SK-N-SH (cell line): Measurements from ENCODE around the gene TYSND1. TPM values are rescaled to one million over a fixed set of nuclear protein-coding genes. Genes with fewer than 3 reads are reported as not detected.

Experiments used
- CTCF ChIA-PET: fragments of 300-600, 350-600 bp; formaldehyde crosslinking; extraction: SDS; loops from one replicate; lab custom pipeline; 2021; lab: Yijun Ruan, JAX
- POLR2A ChIA-PET: fragments of 350-600 bp; sonication (Branson Sonifier 250); formaldehyde crosslinking; extraction: SDS; loops from one replicate; lab custom pipeline; 2020; ENCODE audit warnings: antibody characterized with exemption, inconsistent platforms; lab: Yijun Ruan, JAX
- DNase-seq: peaks from one replicate; pipeline ENCODE4 v3.0.0; 2012
- H2AFZ ChIP-seq: fragments of 200-600 bp; sonication (generic); 2 replicates; pipeline ENCODE4 v1.8.1; 2016; ENCODE audit warnings: antibody characterized with exemption, mild to moderate bottlenecking, low read depth
- H3F3A ChIP-seq: fragments of 200-600 bp; sonication (generic); replicated peaks from 2 replicates; pipeline ENCODE3; 2016; ENCODE audit warnings: antibody characterized with exemption, mild to moderate bottlenecking; ENCODE audit not compliant: insufficient read depth
- H3K27ac ChIP-seq, 2 experiments: fragments of 200-500 bp in 1 of 2; fragments of 200-600 bp in 1 of 2; sonication (Bioruptor generic) in 1 of 2; sonication (generic), shearing (Covaris generic) in 1 of 2; 2 replicates each; pipeline versions ENCODE4 v1.5.1 to v1.6.1; 2014 to 2016; ENCODE audit warnings: low read depth in 2 of 2, inconsistent platforms in 1 of 2, low read length in 1 of 2, mild to moderate bottlenecking in 1 of 2, mixed read lengths in 1 of 2
- H3K27me3 ChIP-seq: fragments of 200-600 bp; sonication (generic), shearing (Covaris generic); 2 replicates; pipeline ENCODE4 v1.6.1; 2016; ENCODE audit warnings: mixed run types; ENCODE audit not compliant: insufficient read depth
- H3K36me3 ChIP-seq, 2 experiments: fragments of 200-500 bp in 1 of 2; fragments of 200-600 bp in 1 of 2; sonication (Bioruptor generic) in 1 of 2; sonication (generic) in 1 of 2; replicated peaks in 1 of 2; 2 replicates each; pipeline versions ENCODE3 to v1.5.1; 2014 to 2016; ENCODE audit warnings: low read length in 1 of 2, mild to moderate bottlenecking in 1 of 2; ENCODE audit not compliant: insufficient read depth in 2 of 2, control insufficient read depth in 1 of 2
- H3K4me1 ChIP-seq, 2 experiments: fragments of 200-500 bp in 1 of 2; fragments of 200-600 bp in 1 of 2; sonication (Bioruptor generic) in 1 of 2; sonication (generic), shearing (Covaris generic) in 1 of 2; 2 replicates each; pipeline versions ENCODE4 v1.5.1 to v1.6.1; 2014 to 2016; ENCODE audit warnings: low read depth in 1 of 2, low read length in 1 of 2, mixed run types in 1 of 2; ENCODE audit not compliant: insufficient read depth in 2 of 2, control insufficient read depth in 1 of 2
- H3K4me2 ChIP-seq: fragments of 200-600 bp; sonication (generic), shearing (Covaris generic); 2 replicates; pipeline ENCODE4 v1.6.1; 2017; ENCODE audit warnings: mixed run types
- H3K4me3 ChIP-seq, 2 experiments: fragments of 200-500 bp in 1 of 2; fragments of 200-600 bp in 1 of 2; sonication (Bioruptor generic) in 1 of 2; sonication (generic), shearing (Covaris generic) in 1 of 2; 2 replicates each; pipeline versions ENCODE4 v1.5.1 to v1.8.1; 2014 to 2016; ENCODE audit warnings: low read depth in 2 of 2, inconsistent platforms in 1 of 2, low read length in 1 of 2, mild to moderate bottlenecking in 1 of 2, mixed read lengths in 1 of 2, moderate library complexity in 1 of 2
- H3K79me2 ChIP-seq: fragments of 200-600 bp; sonication (generic); 2 replicates; pipeline ENCODE4 v1.8.1; 2017; ENCODE audit warnings: mild to moderate bottlenecking; ENCODE audit not compliant: insufficient read depth
- H3K9ac ChIP-seq: fragments of 200-600 bp; sonication (generic); 2 replicates; pipeline ENCODE4 v1.6.1; 2017; ENCODE audit warnings: mixed run types
- H3K9me2 ChIP-seq: fragments of 200-600 bp; sonication (generic); 2 replicates; pipeline ENCODE4 v1.6.1; 2017; ENCODE audit warnings: mixed run types
- H3K9me3 ChIP-seq: fragments of 200-600 bp; sonication (generic); 2 replicates; pipeline ENCODE4 v1.6.1; 2017; ENCODE audit warnings: mixed run types, mild to moderate bottlenecking, moderate library complexity
- H4K20me1 ChIP-seq: fragments of 200-600 bp; sonication (generic); 2 replicates; pipeline ENCODE4 v1.6.1; 2017; ENCODE audit warnings: mild to moderate bottlenecking, mixed run types; ENCODE audit not compliant: insufficient read depth
- CHD2 ChIP-seq: fragments of 150-350 bp; IDR thresholded peaks from 2 replicates; pipeline ENCODE4 v1.6.1; 2018; ENCODE audit warnings: low read length; ENCODE audit not compliant: partially characterized antibody
- ELF1 ChIP-seq: IDR thresholded peaks from 2 replicates; pipeline ENCODE4 v1.4.0; 2012
- FOSL2 ChIP-seq: IDR thresholded peaks from 2 replicates; pipeline ENCODE4 v1.4.0; 2012; ENCODE audit warnings: low read depth, mild to moderate bottlenecking, moderate library complexity, borderline replicate concordance
- FOXM1 ChIP-seq: IDR thresholded peaks from 2 replicates; pipeline ENCODE4 v1.4.0; 2012; ENCODE audit warnings: low read depth, mild to moderate bottlenecking
- GABPA ChIP-seq: IDR thresholded peaks from 2 replicates; pipeline ENCODE4 v1.4.0; 2012; ENCODE audit warnings: low read depth, mild to moderate bottlenecking
- GATA2 ChIP-seq: sonication (generic); formaldehyde crosslinking; IDR thresholded peaks from 2 replicates; pipeline ENCODE4 v1.5.0; 2020; ENCODE audit warnings: mild to moderate bottlenecking, missing genetic modification reagents
- IRF3 ChIP-seq: fragments of 150-350 bp; IDR thresholded peaks from 2 replicates; pipeline ENCODE4 v1.6.1; 2016; ENCODE audit warnings: mild to moderate bottlenecking, low read depth, low read length
- MXI1 ChIP-seq: IDR thresholded peaks from 2 replicates; pipeline ENCODE4 v1.6.1; 2012; ENCODE audit warnings: mild to moderate bottlenecking, low read depth, low read length, improper control_type of control experiment
- PBX3 ChIP-seq: IDR thresholded peaks from 2 replicates; pipeline ENCODE4; 2012
- POLR2AphosphoS5 ChIP-seq: IDR thresholded peaks from 2 replicates; pipeline ENCODE4 v1.6.1; 2012; ENCODE audit warnings: low read depth, low read length
- RCOR1 ChIP-seq: fragments of 150-350 bp; IDR thresholded peaks from 2 replicates; pipeline ENCODE4 v1.6.1; 2017; ENCODE audit warnings: antibody characterized with exemption, low read length
- REST ChIP-seq: IDR thresholded peaks from 2 replicates; pipeline ENCODE4 v1.6.1; 2012; ENCODE audit warnings: mild to moderate bottlenecking, low read depth, low read length, moderate library complexity
- SIN3A ChIP-seq: IDR thresholded peaks from 2 replicates; pipeline ENCODE4 v1.6.1; 2012; ENCODE audit warnings: low read depth, mild to moderate bottlenecking, low read length, moderate library complexity, borderline replicate concordance
- TCF12 ChIP-seq: IDR thresholded peaks from 2 replicates; pipeline ENCODE4 v1.4.0; 2012
- TEAD4 ChIP-seq: IDR thresholded peaks from 2 replicates; pipeline ENCODE4 v1.4.0; 2012; ENCODE audit warnings: mild to moderate bottlenecking, borderline replicate concordance; ENCODE audit not compliant: insufficient read depth
- WGBS: methylation state at CpG from one replicate; pipeline ENCODE4 v1.1.6; 2017; ENCODE audit warnings: low lambda C conversion rate; 5-methylcytosine and 5-hydroxymethylcytosine counted together
- polyA plus RNA-seq, 3 experiments: library from polyadenylated mRNA; depleted of rRNA; stranded (reverse); fragments of >200 nt; gene quantifications; 2 replicates each; pipeline ENCODE4 v1.2.3, GENCODE V29; 2012

TYSND1 gene
- polyA plus RNA-seq, 1 of the 3 experiments (the other 2 are of a cell fraction): 7.4 TPM

- Histone ChIP-seq H3K27me3 (no peaks in the 10 kb centered on the region), H3K27ac (no peak overlapping the region), H3F3A (peaks cover 13% of the 10 kb centered on the region), H4K20me1 (no peaks in the 10 kb centered on the region), H3K4me2 (no peak overlapping the region), H3K9me2 (no peaks in the 10 kb centered on the region), H2AFZ (no peak overlapping the region), H3K4me1 (peaks cover 4 to 28% of the 10 kb centered on the region in 2 experiments; a peak in 3 of 4 replicates), H3K4me3 (no peak overlapping the region), H3K9ac (no peak overlapping the region), H3K79me2 (peaks cover 22% of the 10 kb centered on the region; the same call in 1 of the 2 replicates), H3K36me3 (peaks cover 3 to 6% of the 10 kb centered on the region in 2 experiments), H3K9me3 (no peaks in the 10 kb centered on the region)
- 89% methylated on average over 6 of the region's 10 CpGs for WGBS
- TF ChIP-seq GABPA: no peak
- no peak for TF ChIP-seq POLR2AphosphoS5
- no peak for TF ChIP-seq PBX3
- TF ChIP-seq RCOR1: no peak
- no peak for TF ChIP-seq FOXM1
- no peak for TF ChIP-seq GATA2 (CRISPR knock-in tag)
- TF ChIP-seq ELF1: no peak
- TF ChIP-seq TEAD4: no peak
- POLR2A ChIA-PET: no interaction called here
- CTCF ChIA-PET: interaction anchor here (0.8 to 10.8 kb wide), 2 partner anchors 26 to 184 kb away, joined by 3 to 157 read pairs; no protein-coding TSS in a partner anchor
- no peak for DNase-seq
Observed at GRCh38 chr10:70142555-70142954, 3.9 kb downstream of the TYSND1 start.

GRCh38 chr10:70140297-70140696 is 6.2 kb downstream of the TYSND1 start:
- Histone ChIP-seq H4K20me1 (no peaks in the 10 kb centered on the region), H3K27me3 (no peaks in the 10 kb centered on the region), H3K9ac (no peak overlapping the region), H3K4me3 (no peak overlapping the region), H3F3A (peaks cover 4% of the 10 kb centered on the region), H2AFZ (no peak overlapping the region), H3K9me2 (no peaks in the 10 kb centered on the region), H3K27ac (no peak overlapping the region), H3K36me3 (peaks cover 3 to 6% of the 10 kb centered on the region in 2 experiments), H3K4me2 (no peak overlapping the region), H3K4me1 (peaks cover 0 to 19% of the 10 kb centered on the region in 2 experiments; a peak in 1 of 4 replicates), H3K79me2 (peaks cover 22% of the 10 kb centered on the region; the same call in 1 of the 2 replicates), H3K9me3 (no peaks in the 10 kb centered on the region)
- POLR2A ChIA-PET: no interaction called here
- CTCF ChIA-PET: interaction anchor here (0.6 to 10.8 kb wide), 2 partner anchors 24 to 679 kb away, joined by 3 to 157 read pairs; no protein-coding TSS in a partner anchor
- DNase-seq: no peak
- TF ChIP-seq REST: no peak
- no peak for TF ChIP-seq FOXM1
- TF ChIP-seq MXI1: no peak
- no peak for TF ChIP-seq IRF3
- no peak for TF ChIP-seq ELF1
- TF ChIP-seq FOSL2: no peak
- no peak for TF ChIP-seq GABPA
- no peak for TF ChIP-seq CHD2
- TF ChIP-seq SIN3A: no peak
- no peak for TF ChIP-seq TCF12
- WGBS: 93% methylated on average over 5 of the region's 5 CpGs
